Stimulated activated naive CD8-positive, alpha-beta T cell treated with anti-CD3 and anti-CD28 coated beads, Interleukin-15, amount 100 ng/mL, for 72 hours (primary cell): Measurements from ENCODE around the gene QRICH2.
"Not testable (repeated sequence)": the region's sequence is repeated elsewhere in the genome, so short reads cannot be mapped to it uniquely, and the experiment has no call there.

Experiments used
- ATAC-seq: fragments of 150-1000 bp; cut with Tn5 transposase; 2 replicates; pipeline ENCODE4 v1.10.0; 2021; ENCODE audit warnings: mild to moderate bottlenecking, moderate library complexity
- DNase-seq, 2 donors: peaks; one replicate each; pipeline ENCODE4 v3.0.0; 2021 to 2022
- H3K27ac Mint-ChIP-seq, 2 donors: one replicate each; pipeline ENCODE4 v1.8.0; 2022; ENCODE audit warnings: mild to moderate bottlenecking in 2 of 2, mixed read lengths in 2 of 2, moderate library complexity in 2 of 2
- H3K27me3 Mint-ChIP-seq: one replicate; pipeline ENCODE4 v1.8.0; 2022; ENCODE audit warnings: mixed read lengths
- H3K4me1 Mint-ChIP-seq: one replicate; pipeline ENCODE4 v1.8.0; 2022; ENCODE audit warnings: mild to moderate bottlenecking, mixed read lengths
- H3K4me3 Mint-ChIP-seq, 2 donors: one replicate each; pipeline ENCODE4 v1.8.0; 2022; ENCODE audit warnings: mild to moderate bottlenecking in 2 of 2, mixed read lengths in 2 of 2, moderate library complexity in 1 of 2
- H3K9me3 Mint-ChIP-seq, 2 donors: one replicate each; pipeline ENCODE4 v1.8.0; 2022; ENCODE audit warnings: mixed read lengths in 2 of 2

Gene QRICH2

DNA sequence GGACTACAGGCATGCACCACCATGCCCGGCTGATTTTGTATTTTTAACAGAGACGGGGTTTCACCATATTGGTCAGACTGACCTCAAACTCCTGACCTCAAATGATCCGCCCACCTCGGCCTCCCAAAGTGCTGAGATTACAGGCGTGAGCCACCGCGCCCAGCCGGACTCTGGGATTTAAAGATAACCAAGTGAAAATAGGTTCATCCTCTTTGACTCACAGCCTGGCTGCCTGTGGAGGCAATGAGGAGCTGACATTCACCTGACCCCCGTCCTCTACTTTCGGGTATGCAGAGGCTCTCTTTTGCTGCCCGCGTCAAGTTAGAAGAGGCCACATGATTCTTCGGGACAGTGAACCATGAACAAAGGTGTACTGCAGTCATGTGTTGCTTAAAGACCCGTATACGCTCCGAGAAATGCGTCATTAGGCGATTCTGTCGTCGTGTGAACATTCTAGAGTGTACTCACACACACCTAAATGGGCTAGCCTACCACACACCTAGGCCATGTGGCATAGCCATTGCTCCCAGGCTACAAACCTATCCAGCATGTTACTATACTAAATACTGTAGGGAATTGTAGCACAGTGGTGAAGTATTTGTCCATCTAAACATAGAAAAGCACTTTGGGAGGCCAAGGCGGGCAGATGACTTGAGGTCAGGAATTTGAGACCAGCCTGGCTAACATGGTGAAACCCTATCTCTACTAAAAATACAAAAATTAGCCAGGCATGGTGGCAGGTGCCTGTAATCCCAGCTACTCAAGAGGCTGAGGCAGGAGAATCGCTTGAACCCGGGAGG lies 54.9 kb downstream of the QRICH2 start:
- peaks cover 54% of the 10 kb centered on the region for H3K4me1 Mint-ChIP-seq
- DNase-seq, H3K27me3 Mint-ChIP-seq, H3K9me3 Mint-ChIP-seq, ATAC-seq: not testable (repeated sequence)
- peak overlapping the region; percentile 77 to 82 for H3K4me3 Mint-ChIP-seq
- H3K27ac Mint-ChIP-seq, result peak overlapping the region in 1 of 2 donors; percentile 98

DNA sequence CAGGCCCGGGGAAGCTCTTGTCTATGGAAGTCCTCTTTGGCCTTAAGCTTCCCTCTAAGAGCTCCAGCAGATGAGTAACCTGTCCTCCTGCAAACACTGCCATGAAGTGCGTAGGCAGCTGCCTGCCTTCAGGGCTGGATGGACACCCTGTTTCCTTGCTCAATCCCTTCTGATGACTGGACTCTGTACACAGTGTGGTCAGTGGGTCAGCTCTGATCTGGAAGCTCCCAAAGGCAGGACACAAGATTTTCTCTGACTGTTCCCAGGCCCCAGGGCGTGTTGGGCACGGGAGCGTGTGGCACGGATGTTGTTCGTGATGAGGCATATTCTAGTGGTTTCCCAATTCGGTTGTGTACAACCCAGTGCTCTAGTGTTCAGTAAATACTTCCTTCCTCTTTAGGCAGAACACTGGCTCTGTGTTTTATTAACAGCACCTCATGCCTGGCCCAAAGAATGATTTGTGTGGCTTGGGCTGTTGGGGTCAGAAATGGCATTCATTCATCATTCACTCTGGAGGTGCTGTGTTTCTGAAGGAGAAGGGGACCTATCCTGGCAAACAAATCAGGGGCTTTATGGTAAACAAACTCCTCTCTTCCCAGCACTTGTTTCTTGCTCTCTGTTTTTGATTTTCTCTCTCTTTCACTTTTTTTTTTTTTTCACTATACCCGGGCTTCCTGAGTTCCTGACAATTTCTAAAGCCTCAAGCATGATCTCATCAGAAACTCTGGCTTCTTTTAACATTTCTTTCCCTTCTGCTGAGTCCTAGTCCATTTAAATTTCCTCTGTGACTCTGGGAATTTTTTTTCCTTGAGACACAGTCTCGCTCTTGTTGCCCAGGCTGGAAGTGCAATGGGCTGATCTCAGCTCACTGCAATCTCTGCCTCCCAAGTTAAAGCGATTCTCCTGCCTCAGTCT lies 55.8 kb downstream of the QRICH2 start:
- H3K9me3 Mint-ChIP-seq, result peaks cover 0 to 5% of the 10 kb centered on the region in 2 donors
- peak overlapping the region; percentile 92 to 98 for H3K27ac Mint-ChIP-seq
- H3K4me3 Mint-ChIP-seq, result peak overlapping the region; percentile 77 to 82
- DNase-seq (peak; percentile 33 to 40), ATAC-seq (peak; percentile 62)
- peaks cover 61% of the 10 kb centered on the region for H3K4me1 Mint-ChIP-seq
- no peaks in the 10 kb centered on the region for H3K27me3 Mint-ChIP-seq

DNA sequence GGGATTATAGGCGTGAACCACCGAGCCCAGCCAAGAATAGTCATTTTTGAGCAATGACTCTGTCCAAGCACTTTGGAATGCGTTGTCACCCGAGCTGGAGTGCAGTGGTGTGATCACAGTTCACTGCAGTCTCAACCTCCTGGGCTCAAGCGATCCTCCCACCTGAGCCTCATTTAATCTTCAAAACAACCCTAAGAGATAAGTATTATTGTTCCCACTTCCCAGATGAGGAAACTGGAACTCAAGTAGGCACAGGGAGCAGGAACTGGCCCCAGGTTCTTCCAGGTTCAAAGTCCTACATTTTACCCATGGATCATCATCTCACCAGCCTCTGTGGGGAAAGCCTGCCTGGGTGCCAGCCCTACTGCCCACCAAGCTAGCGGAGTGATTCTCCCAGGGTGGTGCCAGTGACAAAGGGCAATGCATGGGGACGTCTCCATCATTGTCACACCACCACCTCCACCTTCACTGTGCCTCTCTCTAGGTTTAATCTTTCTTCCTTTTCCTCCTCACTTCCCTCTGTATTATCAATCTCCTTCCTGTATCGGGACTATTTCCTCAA lies 56.5 kb downstream of the QRICH2 start:
- Mint-ChIP-seq H3K9me3 (no peaks in the 10 kb centered on the region), H3K27me3 (no peaks in the 10 kb centered on the region), H3K4me1 (peaks cover 61% of the 10 kb centered on the region), H3K27ac (peak overlapping the region; percentile 92 to 98), H3K4me3 (peak overlapping the region; percentile 77 to 82)
- DNase-seq (no peak), ATAC-seq (no peak)

DNA sequence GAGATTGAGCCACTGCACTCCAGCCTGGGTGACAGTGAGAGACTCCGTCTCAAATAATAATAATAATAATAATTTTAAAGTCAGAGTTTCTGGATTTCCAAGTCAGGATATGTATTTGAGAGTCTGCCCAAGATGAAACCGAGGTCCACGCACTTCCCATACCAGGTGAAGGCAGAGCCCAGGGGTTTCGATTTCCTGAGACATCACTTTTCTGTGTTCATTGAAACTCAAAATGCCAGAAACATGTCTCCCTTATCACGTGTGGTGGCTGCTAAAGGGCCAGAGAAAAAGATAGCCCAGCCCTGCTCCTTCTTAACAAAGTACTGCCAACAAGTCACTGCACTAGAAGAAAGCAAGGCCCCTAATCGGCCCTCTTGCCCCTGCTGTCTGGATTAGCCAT lies 57.9 kb downstream of the QRICH2 start:
- peaks cover 61% of the 10 kb centered on the region for H3K4me1 Mint-ChIP-seq

GRCh38 chr17:76248013-76248782 lies 59.9 kb downstream of the QRICH2 start:
- Mint-ChIP-seq H3K27me3 (no peaks in the 10 kb centered on the region), H3K27ac (peak overlapping the region; percentile 59 to 90), H3K9me3 (no peaks in the 10 kb centered on the region), H3K4me3 (peak overlapping the region; percentile 9 to 41), H3K4me1 (peaks cover 72% of the 10 kb centered on the region)
- ATAC-seq, result no peak
- DNase-seq, result no peak

More for the DNA sequence above, 57.9 kb downstream of the QRICH2 start:
- Mint-ChIP-seq H3K9me3 (no peaks in the 10 kb centered on the region), H3K27ac (no peak overlapping the region), H3K27me3 (no peaks in the 10 kb centered on the region), H3K4me3 (no peak overlapping the region)
- ATAC-seq (no peak), DNase-seq (no peak)

GRCh38 chr17:76247304-76247703 lies 60.8 kb downstream of the QRICH2 start:
- Mint-ChIP-seq H3K27ac (no peak overlapping the region), H3K4me1 (peaks cover 73% of the 10 kb centered on the region), H3K4me3 (no peak overlapping the region), H3K9me3 (no peaks in the 10 kb centered on the region), H3K27me3 (no peaks in the 10 kb centered on the region)
- no peak for ATAC-seq
- DNase-seq, result no peak

- Mint-ChIP-seq H3K4me1 (peaks cover 73% of the 10 kb centered on the region), H3K27me3 (no peaks in the 10 kb centered on the region), H3K27ac (peak overlapping the region; percentile 99 to 100), H3K4me3 (peak overlapping the region; percentile 69 to 87), H3K9me3 (no peaks in the 10 kb centered on the region)
- ATAC-seq (peak; percentile 99), DNase-seq (peak; percentile 81 to 92)
These were observed 61.7 kb downstream of the QRICH2 start for GRCh38 chr17:76246080-76247066.

DNA sequence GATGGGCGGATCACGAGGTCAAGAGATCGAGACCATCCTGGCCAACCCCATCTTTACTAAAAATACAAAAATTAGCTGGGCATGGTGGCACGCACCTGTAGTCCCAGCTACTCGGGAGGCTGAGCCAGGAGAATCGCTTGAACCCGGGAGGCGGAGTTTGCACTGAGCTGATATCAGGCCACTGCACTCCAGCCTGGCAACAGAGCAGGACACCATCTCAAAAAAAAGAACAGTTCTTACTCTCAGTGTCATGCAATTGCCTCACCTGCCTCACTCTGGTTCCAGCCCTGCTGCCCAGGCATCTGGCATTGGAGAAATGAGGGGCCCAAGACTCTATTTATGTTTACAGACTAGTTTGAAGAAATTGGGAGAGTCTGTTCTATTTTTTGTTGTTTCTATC lies 63.4 kb downstream of the QRICH2 start:
- Mint-ChIP-seq H3K27ac (peak overlapping the region; percentile 99 to 100), H3K4me3 (peak overlapping the region; percentile 18 to 87), H3K4me1 (peaks cover 75% of the 10 kb centered on the region)
- DNase-seq, H3K27me3 Mint-ChIP-seq, ATAC-seq, H3K9me3 Mint-ChIP-seq: not testable (repeated sequence)

- Mint-ChIP-seq H3K27ac (peak overlapping the region; percentile 60 to 69), H3K27me3 (no peaks in the 10 kb centered on the region), H3K4me1 (peaks cover 79% of the 10 kb centered on the region), H3K9me3 (no peaks in the 10 kb centered on the region), H3K4me3 (peak overlapping the region; percentile 6 to 18)
- DNase-seq (no peak), ATAC-seq (no peak)
These were observed 64.0 kb downstream of the QRICH2 start for GRCh38 chr17:76243826-76244679.

DNA sequence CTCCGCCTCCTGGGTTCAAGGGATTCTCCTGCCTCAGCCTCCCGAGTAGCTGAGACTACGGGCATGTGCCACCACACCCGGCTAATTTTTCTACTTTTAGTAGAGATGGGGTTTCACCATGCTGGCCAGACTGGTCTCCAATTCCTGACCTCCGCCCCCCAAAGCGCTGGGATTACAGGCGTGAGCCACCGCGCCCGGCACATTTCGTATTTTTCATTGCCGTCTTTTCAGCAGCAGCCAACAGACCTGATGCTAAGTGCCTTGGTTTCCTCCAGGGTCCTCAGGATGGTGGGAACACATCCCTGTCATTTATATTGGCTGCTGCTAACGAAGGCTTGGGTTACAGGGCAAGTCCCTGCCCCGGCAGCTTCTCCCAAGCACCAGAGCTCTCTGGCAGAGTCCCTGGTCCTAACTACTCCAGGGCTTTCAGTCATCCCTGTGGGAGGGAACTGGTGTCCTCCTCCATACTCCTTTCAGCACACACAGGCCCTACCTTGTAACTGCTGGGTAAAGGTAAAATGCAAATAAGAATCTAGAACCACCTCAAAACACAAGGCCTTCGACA lies 66.3 kb downstream of the QRICH2 start:
- H3K9me3 Mint-ChIP-seq, result no peaks in the 10 kb centered on the region
- no peak for DNase-seq
- peak overlapping the region in 1 of 2 donors; percentile 61 for H3K27ac Mint-ChIP-seq
- H3K4me1 Mint-ChIP-seq, result peaks cover 83% of the 10 kb centered on the region
- ATAC-seq, result no peak
- H3K27me3 Mint-ChIP-seq, result no peaks in the 10 kb centered on the region
- peak overlapping the region; percentile 90 to 99 for H3K4me3 Mint-ChIP-seq

DNA sequence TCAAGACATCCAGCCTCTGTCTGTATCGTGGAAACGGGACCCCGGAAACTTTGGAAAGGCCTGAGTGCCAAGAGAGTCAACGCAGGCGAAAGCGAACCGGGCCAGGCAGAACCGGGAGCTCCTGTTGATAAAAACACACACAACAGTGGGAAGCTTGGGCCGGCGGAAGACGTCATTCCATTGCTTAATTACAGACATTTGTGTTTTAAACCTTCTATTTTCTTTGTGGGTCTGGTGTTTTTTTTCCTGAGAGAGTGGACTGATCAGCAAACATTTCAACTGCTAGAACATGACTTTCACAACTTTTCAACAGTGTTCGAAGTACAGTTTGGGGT lies 66.9 kb downstream of the QRICH2 start:
- H3K27ac Mint-ChIP-seq, result peak overlapping the region; percentile 96 to 97
- DNase-seq (no peak), ATAC-seq (no peak)
- no peaks in the 10 kb centered on the region for H3K27me3 Mint-ChIP-seq
- peaks cover 77% of the 10 kb centered on the region for H3K4me1 Mint-ChIP-seq
- peak overlapping the region; percentile 90 to 99 for H3K4me3 Mint-ChIP-seq
- no peaks in the 10 kb centered on the region for H3K9me3 Mint-ChIP-seq

DNA sequence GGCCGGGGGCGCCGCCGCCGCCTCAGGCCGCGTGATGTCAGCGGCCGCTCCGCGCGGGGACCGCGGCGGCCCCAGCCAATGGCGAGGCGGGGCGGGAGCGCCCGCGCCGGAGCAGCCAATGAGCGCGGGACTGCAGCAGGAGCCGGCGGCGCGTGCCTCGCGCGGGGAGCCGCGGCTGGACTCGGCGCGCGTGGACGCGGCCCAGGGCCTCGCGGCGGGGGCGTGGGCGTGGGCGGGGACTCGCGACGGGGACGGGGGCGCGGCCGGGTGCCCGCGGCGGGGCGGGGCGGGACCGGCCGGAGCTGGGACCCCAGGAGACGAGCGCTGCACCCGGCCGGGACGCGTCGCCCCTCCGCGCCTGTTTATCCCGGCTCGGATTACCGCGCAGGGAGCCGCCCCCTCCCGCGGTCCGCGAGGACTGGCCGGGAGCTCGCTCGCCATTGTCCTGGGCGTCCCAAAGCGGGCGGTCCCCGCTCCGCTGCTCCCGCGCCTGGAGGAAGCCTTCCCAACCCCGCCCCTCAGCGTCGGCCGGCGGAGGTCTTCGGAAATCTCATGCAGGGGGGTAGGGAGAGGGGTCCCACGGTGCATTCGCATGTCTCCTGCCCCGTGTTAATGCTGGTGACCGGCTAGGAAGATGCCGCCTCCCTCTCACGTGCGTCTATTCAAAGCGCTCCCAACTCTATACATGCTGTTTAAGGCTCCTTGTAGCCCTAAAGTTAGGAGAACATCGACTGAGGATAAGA lies 67.4 kb downstream of the QRICH2 start, which contains the start of gene RNF157:
Gene RNF157, minus strand, starts transcription at position 33 of the 743 bp plus-strand sequence. CDS start 253 bp downstream, outside the sequence.
- DNase-seq (peak; percentile 60), ATAC-seq (peak; percentile 88)
- Mint-ChIP-seq H3K27me3 (no peaks in the 10 kb centered on the region), H3K4me3 (peak within 1 kb of the TSS; percentile 90 to 99), H3K27ac (peak within 1 kb of the TSS; percentile 96 to 97), H3K9me3 (no peaks in the 10 kb centered on the region), H3K4me1 (peaks cover 72% of the 10 kb centered on the region)
